SIG-M5 treated with dmso at 0.1 percent for 504 hours (cell line): ENCODE data around the gene DTNA.
"Not testable (repeated sequence)": the region's sequence is repeated elsewhere in the genome, so short reads cannot be mapped to it uniquely, and the experiment has no call there.

Source experiments
- DNase-seq: peaks from one replicate; lab custom pipeline; 2025; ENCODE audit not compliant: unreplicated experiment; lab: John Stamatoyannopoulos, UW

DTNA gene

DNA sequence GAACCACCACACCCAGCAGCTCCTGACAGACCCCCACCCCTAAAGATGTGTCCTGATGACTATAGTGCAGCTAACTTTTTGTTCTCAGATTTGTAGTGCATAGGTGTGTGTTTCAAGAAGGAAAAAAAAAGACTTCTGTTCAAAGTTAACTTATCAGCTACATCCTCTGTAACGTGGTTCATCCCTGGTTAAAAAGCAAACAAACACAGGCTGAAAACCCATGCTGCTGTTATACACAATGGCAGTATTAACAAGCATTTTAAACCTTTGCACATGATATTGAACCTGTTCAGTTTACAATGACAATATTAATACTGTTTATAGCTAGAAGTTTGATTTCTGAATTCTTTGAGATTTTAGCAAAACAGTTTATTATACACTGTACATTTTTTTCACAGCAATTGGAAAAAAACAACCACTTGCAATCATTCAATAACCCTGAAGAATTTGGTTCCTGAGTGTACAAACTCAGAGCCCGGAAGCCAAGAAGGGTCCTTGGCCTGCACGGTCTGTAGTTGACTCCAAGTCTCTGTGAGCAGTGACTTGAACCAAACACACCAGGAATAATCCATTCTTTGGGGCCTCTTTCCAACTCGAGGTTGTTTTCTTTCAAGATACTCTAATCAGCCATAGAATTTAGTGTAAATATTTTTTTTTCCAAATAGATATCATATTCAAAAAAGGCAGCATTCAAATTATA, 177.9 kb downstream of the DTNA start:
- no peak for DNase-seq

GRCh38 chr18:34890486-34891085, 180.5 kb downstream of the DTNA start:
- no peak for DNase-seq

GRCh38 chr18:34892379-34892778, 182.3 kb downstream of the DTNA start:
- no peak for DNase-seq

- DNase-seq: no peak
Observed at GRCh38 chr18:34893239-34893638, 183.1 kb downstream of the DTNA start.

DNA sequence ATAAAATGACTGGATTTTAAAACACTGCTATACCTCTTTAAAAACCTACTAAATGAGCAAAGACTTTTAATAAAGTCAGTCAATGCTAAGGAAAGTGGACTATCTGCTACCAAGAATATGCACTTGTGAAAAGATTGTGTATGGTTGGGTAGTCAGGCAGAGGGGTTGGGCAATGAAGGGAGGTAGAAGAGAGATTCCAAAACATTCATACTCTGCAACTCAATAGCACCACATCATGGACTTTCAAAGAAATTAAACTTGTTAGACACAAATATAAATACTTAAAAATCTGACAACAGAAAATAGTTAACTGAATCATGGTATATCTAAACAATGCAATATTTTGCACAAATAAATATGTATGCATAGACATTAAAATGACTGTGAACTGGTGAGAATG, 191.2 kb downstream of the DTNA start:
- no peak for DNase-seq

DNA sequence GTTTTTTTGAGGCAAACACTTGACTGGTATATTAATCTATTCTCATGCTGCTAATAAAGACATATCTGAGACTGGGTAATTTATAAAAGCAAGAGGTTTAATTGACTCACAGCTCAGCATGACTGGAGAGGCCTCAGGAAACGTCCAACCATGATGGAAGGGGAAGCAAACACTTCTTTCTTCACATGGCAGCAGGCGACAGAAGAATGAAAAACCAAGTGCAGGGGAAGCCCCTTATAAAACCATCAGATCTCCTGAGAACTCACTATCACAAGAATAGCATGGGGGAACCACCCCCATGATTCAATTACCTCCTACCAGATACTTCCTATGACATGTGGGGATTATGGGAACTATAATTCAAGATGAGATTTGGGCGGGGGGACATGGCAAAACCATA, 194.9 kb downstream of the DTNA start:
- DNase-seq: no peak

- DNase-seq: not testable (repeated sequence)
Observed at GRCh38 chr18:34906985-34907384, 196.9 kb downstream of the DTNA start.

DNA sequence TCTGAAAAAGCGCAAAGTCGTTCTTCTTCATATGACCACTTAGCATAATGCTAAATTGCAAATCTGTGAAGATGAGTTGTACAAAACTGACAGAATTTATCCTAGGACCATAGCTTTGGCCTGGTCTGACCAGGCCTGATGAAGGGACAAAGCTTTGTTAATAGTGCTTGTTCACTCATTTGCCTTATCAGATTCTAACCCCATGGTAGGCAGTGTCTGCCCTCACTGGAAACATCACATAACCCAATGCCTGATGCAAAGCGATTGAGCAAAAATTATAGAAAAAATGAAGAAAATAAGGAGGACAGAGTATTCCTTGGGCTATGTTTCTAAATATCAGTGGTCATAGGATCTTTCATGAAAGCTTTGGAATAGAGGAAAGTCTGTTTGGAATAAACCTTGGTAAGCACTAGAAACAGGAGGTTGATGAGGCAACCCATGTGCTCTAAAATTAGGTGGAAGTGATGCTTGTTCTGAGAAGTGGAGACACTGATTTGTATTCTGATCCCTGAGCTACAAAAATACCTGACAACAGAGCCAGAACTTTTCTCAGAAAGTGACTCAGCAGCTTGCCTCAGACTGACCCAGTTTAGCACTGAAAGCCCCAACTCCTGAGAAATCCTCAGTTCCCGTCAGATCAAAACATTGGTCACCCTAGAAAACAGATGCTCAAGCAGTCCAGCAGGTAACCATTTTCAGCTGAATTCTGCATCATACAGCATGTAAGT, 199.7 kb downstream of the DTNA start:
- no peak for DNase-seq

GRCh38 chr18:34911081-34911480, 201.0 kb downstream of the DTNA start:
- DNase-seq: no peak

GRCh38 chr18:34911661-34912384, 201.7 kb downstream of the DTNA start:
- peak; percentile 18 for DNase-seq

- DNase-seq: no peak
Observed at GRCh38 chr18:34913837-34914661, 204.0 kb downstream of the DTNA start.

DNA sequence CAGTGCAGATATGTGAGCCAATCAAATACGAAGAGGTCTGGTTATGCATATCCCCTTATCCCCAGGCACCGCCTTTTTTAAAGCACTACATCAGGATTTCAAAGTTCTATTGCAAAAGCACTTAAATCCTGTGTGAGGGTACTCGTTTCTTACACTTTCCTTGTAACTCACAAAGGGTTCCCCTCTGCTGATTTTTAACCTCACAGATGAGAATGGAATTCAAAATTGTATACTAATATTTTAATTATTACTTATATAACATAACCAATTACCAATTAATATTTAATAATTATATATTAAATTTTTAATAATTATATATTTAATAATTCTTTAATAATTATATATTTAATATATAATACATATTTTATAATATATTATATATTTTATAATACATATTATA, 204.9 kb downstream of the DTNA start:
- no peak for DNase-seq

DNA sequence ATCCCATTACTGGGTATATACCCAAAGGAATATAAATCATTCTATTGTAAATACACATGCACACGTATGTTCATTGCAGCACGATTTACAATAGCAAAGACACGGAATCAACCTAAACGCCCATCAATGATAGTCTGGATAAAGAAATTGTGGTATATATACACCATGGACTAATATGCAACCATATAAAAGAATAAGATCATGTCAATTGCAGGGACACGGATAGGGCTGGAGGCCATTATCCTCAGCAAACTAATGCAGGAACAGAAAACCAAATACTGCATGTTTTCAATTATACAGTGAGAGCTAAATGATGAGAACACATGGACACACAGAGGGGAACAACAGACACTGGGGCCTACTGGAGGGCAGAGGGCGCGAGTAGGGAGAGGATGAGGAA, 206.4 kb downstream of the DTNA start:
- DNase-seq: not testable (repeated sequence)

- DNase-seq: no peak
Observed at GRCh38 chr18:34918856-34919255, 208.8 kb downstream of the DTNA start.

DNA sequence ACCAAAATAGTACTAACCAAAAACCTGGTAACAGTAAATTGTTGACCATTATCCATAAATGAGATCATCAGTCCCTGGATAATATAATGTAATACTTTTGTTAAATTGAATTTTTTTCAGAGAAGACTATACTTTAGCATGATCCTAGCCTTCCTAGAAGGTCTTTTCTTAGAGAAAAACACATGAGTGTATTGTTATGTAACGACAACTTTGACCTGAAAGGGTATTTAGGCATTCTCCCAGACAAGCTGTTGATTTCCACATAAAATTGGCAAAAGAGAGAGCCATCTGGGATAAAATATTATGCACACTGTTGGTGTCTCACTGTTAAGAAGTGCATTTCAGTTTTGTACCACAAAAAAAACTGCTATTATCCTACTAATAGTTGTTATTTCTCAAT, 211.1 kb downstream of the DTNA start:
- no peak for DNase-seq

- no peak for DNase-seq
Observed at GRCh38 chr18:34921811-34922385, 211.8 kb downstream of the DTNA start.

DNA sequence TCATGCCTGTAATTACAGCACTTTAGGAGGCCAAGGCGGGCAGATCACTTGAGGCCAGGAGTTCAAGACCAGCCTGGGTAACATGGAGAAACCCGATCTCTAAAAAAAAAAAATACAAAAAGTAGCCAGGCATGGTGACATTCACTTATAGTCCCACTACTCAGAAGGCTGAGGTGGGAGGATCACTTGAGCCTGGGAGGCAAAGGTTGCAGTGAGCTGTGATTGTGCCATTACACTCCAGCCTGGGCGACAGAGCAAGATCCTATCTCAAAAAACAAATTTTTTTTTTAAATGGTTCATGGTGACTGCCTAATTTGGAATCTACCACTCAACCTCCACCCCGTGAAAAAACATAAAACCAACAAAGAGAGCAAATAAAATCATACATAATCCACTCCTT, 212.5 kb downstream of the DTNA start:
- DNase-seq: not testable (repeated sequence)

GRCh38 chr18:34923911-34924310, 213.8 kb downstream of the DTNA start:
- DNase-seq: no peak

GRCh38 chr18:34926683-34927082, 216.6 kb downstream of the DTNA start:
- DNase-seq: no peak

DNA sequence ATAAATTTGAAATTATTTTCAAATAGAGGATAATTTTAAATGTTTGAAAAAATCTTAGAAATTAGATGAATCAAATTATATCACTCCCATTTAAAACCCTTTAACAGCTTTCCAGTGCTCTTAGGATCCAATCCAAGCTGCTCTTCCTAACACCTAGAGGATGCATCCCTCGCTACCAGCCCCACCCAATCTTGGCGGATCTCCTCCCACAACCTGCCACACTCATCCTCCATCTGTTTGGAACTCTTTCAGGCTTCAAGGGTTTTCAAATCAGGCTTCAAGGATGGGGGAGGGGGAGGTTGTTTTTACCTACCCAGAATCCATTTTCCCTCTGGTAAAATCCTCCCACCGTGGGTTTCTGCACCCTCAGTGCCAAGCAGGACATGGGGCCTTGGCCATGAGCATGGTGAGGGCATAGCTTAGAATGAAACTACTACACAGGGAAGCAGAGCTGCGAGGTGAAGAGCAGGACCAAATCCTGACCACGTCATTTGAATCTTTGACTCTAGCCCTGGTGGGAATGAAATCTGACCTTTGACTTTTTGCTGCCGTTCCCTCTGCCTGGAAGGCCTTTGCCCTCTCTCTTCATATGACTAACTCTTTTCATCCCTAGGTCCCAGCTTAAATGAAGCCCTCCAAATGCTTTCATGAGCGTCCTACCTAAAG, 218.1 kb downstream of the DTNA start:
- DNase-seq: no peak
